HG03378 (cell line): ENCODE measurements around the gene NFAM1.

Experiments
- ATAC-seq: cut with Tn5 transposase; IDR thresholded peaks from one replicate; pipeline ENCODE4 v1.9.1; 2021; ENCODE audit warnings: mild to moderate bottlenecking, moderate library complexity; ENCODE audit not compliant: unreplicated experiment

NFAM1 gene

GRCh38 chr22:42439821-42440674 is 7.8 kb upstream of the NFAM1 start:
- no peak for ATAC-seq

GRCh38 chr22:42439021-42439567 is 6.9 kb upstream of the NFAM1 start:
- ATAC-seq: no peak

GRCh38 chr22:42438293-42438650 is 6.1 kb upstream of the NFAM1 start:
- ATAC-seq: no peak

GRCh38 chr22:42437488-42438292 is 5.5 kb upstream of the NFAM1 start:
- ATAC-seq: no peak

- ATAC-seq: no peak
Observed at GRCh38 chr22:42436404-42436803, 4.2 kb upstream of the NFAM1 start.

- no peak for ATAC-seq
Observed at GRCh38 chr22:42434748-42435425, 2.7 kb upstream of the NFAM1 start.

GRCh38 chr22:42433754-42434682 is 1.8 kb upstream of the NFAM1 start:
- no peak for ATAC-seq

- ATAC-seq: no peak
Observed at GRCh38 chr22:42432818-42433217, 615 bp upstream of the NFAM1 start.

GRCh38 chr22:42431401-42432019 is 693 bp downstream of the NFAM1 start:
- ATAC-seq: no peak

- no peak for ATAC-seq
Observed at GRCh38 chr22:42430528-42431125, 1.6 kb downstream of the NFAM1 start.

- no peak for ATAC-seq
Observed at GRCh38 chr22:42428760-42429159, 3.4 kb downstream of the NFAM1 start.

GRCh38 chr22:42428025-42428424 is 4.2 kb downstream of the NFAM1 start:
- no peak for ATAC-seq

GRCh38 chr22:42427167-42427566 is 5.0 kb downstream of the NFAM1 start:
- ATAC-seq: no peak

- no peak for ATAC-seq
Observed at GRCh38 chr22:42425989-42426355, 6.2 kb downstream of the NFAM1 start.

- no peak for ATAC-seq
Observed at GRCh38 chr22:42425337-42425988, 6.7 kb downstream of the NFAM1 start.

- ATAC-seq: peak; percentile 44
Observed at GRCh38 chr22:42419243-42419881, 12.8 kb downstream of the NFAM1 start.

- ATAC-seq: no peak
Observed at GRCh38 chr22:42418811-42419242, 13.4 kb downstream of the NFAM1 start.

GRCh38 chr22:42417645-42418305 is 14.4 kb downstream of the NFAM1 start:
- no peak for ATAC-seq
